ENCODE results near the gene LRRC9. TPM values are rescaled to one million over a fixed set of nuclear protein-coding genes. Genes with fewer than 3 reads are reported as not detected.
A peak's percentile ranks its signal among the peaks of the same experiment; 100 is the strongest.

The LRRC9 gene
- total RNA-seq, 6 donors from 2014 or later = 0.30 TPM; not detected in 5

DNA sequence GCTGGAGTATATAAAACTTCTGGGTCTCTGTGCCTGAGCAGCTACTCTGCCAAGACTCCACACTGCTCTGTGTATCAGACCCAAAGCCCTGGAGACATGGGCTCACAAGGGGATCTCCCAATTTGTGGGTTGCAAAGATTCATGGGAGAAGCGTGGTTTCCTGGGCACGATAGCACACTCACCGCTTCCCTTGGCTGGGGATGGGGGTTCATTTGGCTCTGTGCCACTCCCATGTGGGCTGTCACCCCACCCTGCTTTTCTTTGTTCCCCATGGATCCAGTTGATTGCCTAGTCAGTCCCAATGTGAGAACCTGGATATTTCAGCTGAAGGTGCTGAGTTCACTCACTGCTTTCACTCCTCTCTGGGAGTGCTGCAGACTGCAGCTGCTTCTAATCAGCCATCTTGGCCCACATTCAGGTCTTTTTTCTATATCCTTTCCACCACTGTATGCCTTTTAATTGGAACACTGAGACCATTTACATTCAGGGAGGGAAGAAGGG is 131.8 kb downstream of the LRRC9 start:
- Histone ChIP-seq H3K4me1 (no peaks in the 10 kb centered on the region), H3K9me3 (no peaks in the 10 kb centered on the region), H3K36me3 (no peaks in the 10 kb centered on the region), H3K4me3 (no peak overlapping the region), H3K27ac (no peak overlapping the region), H3K27me3 (no peaks in the 10 kb centered on the region)
- ATAC-seq (ENCODE audit: low FRiP score in 2 of 2) (peak; percentile 17 to 26), DNase-seq (no peak)
- TF ChIP-seq CTCF (IDR thresholded peaks at IDR 0.05) = no peak
- TF ChIP-seq POLR2AphosphoS5 (IDR thresholded peaks at IDR 0.05) = no peak
- no peak for TF ChIP-seq EP300 (IDR thresholded peaks at IDR 0.05)
- TF ChIP-seq POLR2A (IDR thresholded peaks at IDR 0.05) = no peak
- 49 to 51% methylated on average over 3 of the region's 3 CpGs for WGBS, 2 donors

DNA sequence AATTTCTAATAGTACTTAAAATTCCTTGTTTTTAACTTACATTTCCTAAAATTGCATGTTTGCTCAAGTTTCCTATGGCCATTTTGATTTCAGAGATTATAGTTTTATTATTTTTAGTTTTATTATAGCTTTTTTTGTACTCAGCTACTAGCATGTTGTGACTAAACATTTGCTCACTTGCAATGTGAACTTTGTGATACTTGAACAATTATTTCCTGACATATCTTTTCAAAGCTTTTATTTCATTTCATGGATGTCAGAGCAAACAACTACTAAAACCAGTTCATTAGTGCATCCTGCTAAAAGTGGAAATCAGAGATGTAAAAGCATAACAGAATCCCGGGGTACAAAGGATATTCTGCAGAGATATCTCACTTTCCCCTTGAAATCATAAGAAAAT is 138.1 kb downstream of the LRRC9 start:
- H3K4me3 ChIP-seq = no peak overlapping the region
- ATAC-seq (ENCODE audit: low FRiP score in 2 of 2) (no peak), DNase-seq (no peak)
- 51 to 67% methylated on average over 1 of the region's 1 CpG for WGBS, 2 donors
- H3K36me3 ChIP-seq = no peaks in the 10 kb centered on the region
- H3K27ac ChIP-seq = no peak overlapping the region
- H3K4me1 ChIP-seq = no peaks in the 10 kb centered on the region
- TF ChIP-seq POLR2AphosphoS5 (IDR thresholded peaks at IDR 0.05) (no peak), POLR2A (IDR thresholded peaks at IDR 0.05) (no peak), EP300 (IDR thresholded peaks at IDR 0.05) (no peak), CTCF (IDR thresholded peaks at IDR 0.05) (no peak)
- H3K27me3 ChIP-seq = no peaks in the 10 kb centered on the region
- no peaks in the 10 kb centered on the region for H3K9me3 ChIP-seq

DNA sequence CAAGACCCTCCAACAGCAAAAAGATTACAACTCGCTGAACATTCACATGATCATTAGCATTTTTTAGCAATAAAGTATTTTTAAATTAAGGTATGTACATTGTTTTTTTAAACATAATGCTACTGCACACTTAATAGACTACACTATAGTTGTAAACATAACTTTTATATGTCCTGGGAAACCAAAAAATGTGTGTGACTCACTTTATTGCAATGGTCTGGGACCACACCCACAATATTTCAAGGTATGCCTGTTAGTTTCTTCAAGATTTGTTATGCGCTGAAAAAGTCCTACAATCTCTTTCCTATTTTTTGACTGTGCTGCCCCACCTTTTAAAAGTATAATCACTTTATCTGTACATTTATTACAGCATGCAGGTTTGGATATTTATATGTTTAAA is 141.4 kb downstream of the LRRC9 start:
- Histone ChIP-seq H3K9me3 (no peaks in the 10 kb centered on the region), H3K27ac (no peak overlapping the region), H3K27me3 (no peaks in the 10 kb centered on the region), H3K4me1 (no peaks in the 10 kb centered on the region), H3K4me3 (no peak overlapping the region), H3K36me3 (no peaks in the 10 kb centered on the region)
- ATAC-seq (ENCODE audit: low FRiP score in 2 of 2) (no peak), DNase-seq (no peak)
- TF ChIP-seq EP300 (IDR thresholded peaks at IDR 0.05) (no peak), POLR2A (IDR thresholded peaks at IDR 0.05) (no peak), CTCF (IDR thresholded peaks at IDR 0.05) (no peak), POLR2AphosphoS5 (IDR thresholded peaks at IDR 0.05) (no peak)
- WGBS, 2 donors = 80 to 87% methylated on average over 2 of the region's 2 CpGs

DNA sequence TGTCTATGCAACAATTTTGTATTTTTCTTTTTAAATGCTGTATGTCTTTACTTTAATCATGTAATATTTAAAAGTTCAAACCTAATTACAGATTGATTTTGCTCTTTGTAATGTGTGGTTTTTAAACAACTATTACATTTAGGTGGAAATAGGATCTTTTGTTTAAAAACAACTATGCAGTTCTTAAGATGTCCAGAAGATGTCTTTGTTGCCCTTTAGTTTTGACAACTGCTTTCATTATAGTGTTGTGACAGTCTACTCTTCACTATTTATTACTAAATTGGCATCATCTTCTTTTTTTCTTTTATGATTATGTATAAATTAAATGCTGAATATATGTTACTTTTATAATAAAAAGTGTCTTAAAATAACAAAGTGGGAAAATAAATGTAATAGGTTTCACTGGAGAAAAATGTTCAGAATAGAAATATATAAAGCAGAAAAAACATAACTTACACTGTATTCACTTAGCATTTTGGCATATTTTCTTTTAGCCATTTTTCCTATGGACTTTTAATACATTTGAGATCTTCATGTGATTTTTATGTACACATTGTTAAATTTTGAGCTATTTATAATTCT is 144.6 kb downstream of the LRRC9 start:
- Histone ChIP-seq H3K4me3 (no peak overlapping the region), H3K9me3 (no peaks in the 10 kb centered on the region), H3K4me1 (no peaks in the 10 kb centered on the region), H3K36me3 (no peaks in the 10 kb centered on the region), H3K27me3 (no peaks in the 10 kb centered on the region), H3K27ac (no peak overlapping the region)
- no peak for TF ChIP-seq POLR2AphosphoS5 (IDR thresholded peaks at IDR 0.05)
- TF ChIP-seq CTCF (IDR thresholded peaks at IDR 0.05) = peak in 5 of 6 experiments; percentile 43 to 56 (median 45)
- ATAC-seq (ENCODE audit: low FRiP score in 2 of 2) = peak in 1 of 2 donors; percentile 68
- DNase-seq = no peak

- no peak overlapping the region for H3K4me3 ChIP-seq
- TF ChIP-seq POLR2A (IDR thresholded peaks at IDR 0.05) = no peak
- TF ChIP-seq EP300 (IDR thresholded peaks at IDR 0.05) = no peak
- TF ChIP-seq POLR2AphosphoS5 (IDR thresholded peaks at IDR 0.05) = no peak
- TF ChIP-seq CTCF (IDR thresholded peaks at IDR 0.05) = no peak
- H3K27ac ChIP-seq = no peak overlapping the region
- DNase-seq (no peak), ATAC-seq (ENCODE audit: low FRiP score in 2 of 2) (no peak)
- H3K27me3 ChIP-seq = no peaks in the 10 kb centered on the region
- H3K4me1 ChIP-seq = no peaks in the 10 kb centered on the region
- H3K9me3 ChIP-seq = no peaks in the 10 kb centered on the region
- WGBS, 2 donors = 93 to 94% methylated on average over 1 of the region's 1 CpG
- H3K36me3 ChIP-seq = no peaks in the 10 kb centered on the region
Measured at GRCh38 chr14:60067882-60068281, 147.9 kb downstream of the LRRC9 start.

All from upper lobe of left lung (tissue), 6 donors.